HL-60 (cell line): Measurements from ENCODE around the gene ESPL1.

Source experiments
- CTCF ChIP-seq: IDR thresholded peaks from one replicate; pipeline ENCODE4 v1.5.1; 2011; ENCODE audit warnings: low read length, control low read depth, inconsistent platforms; ENCODE audit not compliant: insufficient read depth
- GABPA ChIP-seq: IDR thresholded peaks from 2 replicates; pipeline ENCODE4 v1.6.1; 2012; ENCODE audit warnings: low read depth
- POLR2AphosphoS5 ChIP-seq: IDR thresholded peaks from 2 replicates; pipeline ENCODE4 v1.6.1; 2012; ENCODE audit warnings: low read depth
- REST ChIP-seq: IDR thresholded peaks from 2 replicates; pipeline ENCODE4 v1.6.1; 2012; ENCODE audit warnings: low read depth; ENCODE audit not compliant: insufficient replicate concordance
- SPI1 ChIP-seq: IDR thresholded peaks from 2 replicates; pipeline ENCODE4 v1.6.1; 2012; ENCODE audit warnings: low read depth, mild to moderate bottlenecking, borderline replicate concordance

- TF ChIP-seq CTCF: no peak
- TF ChIP-seq POLR2AphosphoS5: no peak
- TF ChIP-seq SPI1: peak; percentile 88
- TF ChIP-seq REST: no peak
- TF ChIP-seq GABPA: no peak
Observed at GRCh38 chr12:53267306-53267998, 647 bp upstream of the ESPL1 start.
